PC-3 (cell line): ENCODE results near the gene SYNE4.

Experiments used
- CTCF ChIP-seq: fragments of 300-600 bp; sonication (generic); conservative IDR thresholded peaks from 2 replicates; pipeline ENCODE4 v1.5.1; 2017; ENCODE audit warnings: antibody characterized with exemption, low read depth, mild to moderate bottlenecking, low read length
- EZH2 ChIP-seq: fragments of 300-600 bp; sonication (generic); IDR thresholded peaks from one replicate; pipeline ENCODE4 v1.6.1; 2017; ENCODE audit warnings: antibody characterized with exemption, mild to moderate bottlenecking, low read length; ENCODE audit not compliant: unreplicated experiment
- EZH2phosphoT487 ChIP-seq: fragments of 300-600 bp; sonication (generic); IDR thresholded peaks from 2 replicates; pipeline ENCODE4 v1.6.1; 2018; ENCODE audit warnings: mild to moderate bottlenecking, antibody characterized with exemption, low read length, borderline replicate concordance

- TF ChIP-seq CTCF: 0 out of 2 replicates have a peak, but pooled peaks have one; percentile 14
- TF ChIP-seq EZH2: no peak
- TF ChIP-seq EZH2phosphoT487: no peak
Measured at GRCh38 chr19:36030264-36031148, 21.9 kb upstream of the SYNE4 start.
